ENCODE measurements around the gene RNGTT.
"Not testable (repeated sequence)": the region's sequence is repeated elsewhere in the genome, so short reads cannot be mapped to it uniquely, and the experiment has no call there.

The RNGTT gene

DNA sequence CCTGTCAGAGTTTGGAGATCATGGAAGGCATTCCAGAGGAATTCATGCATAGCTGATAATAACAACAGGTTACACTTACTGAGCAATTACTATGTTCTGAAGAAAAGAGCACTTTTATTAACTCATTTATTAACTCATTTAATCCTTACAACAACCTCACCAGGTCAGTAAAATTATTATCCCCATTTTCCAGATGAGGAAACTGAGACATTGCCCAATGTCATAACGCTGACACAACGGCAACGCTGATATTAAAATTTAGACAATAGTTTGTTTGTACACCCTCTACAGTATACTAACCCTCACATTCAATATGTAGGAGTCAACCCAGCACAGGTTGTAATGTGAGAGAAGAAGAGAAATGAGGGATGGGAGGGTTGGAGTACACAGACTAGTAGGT lies 105.0 kb downstream of the RNGTT start:
- no peak for DNase-seq

DNA sequence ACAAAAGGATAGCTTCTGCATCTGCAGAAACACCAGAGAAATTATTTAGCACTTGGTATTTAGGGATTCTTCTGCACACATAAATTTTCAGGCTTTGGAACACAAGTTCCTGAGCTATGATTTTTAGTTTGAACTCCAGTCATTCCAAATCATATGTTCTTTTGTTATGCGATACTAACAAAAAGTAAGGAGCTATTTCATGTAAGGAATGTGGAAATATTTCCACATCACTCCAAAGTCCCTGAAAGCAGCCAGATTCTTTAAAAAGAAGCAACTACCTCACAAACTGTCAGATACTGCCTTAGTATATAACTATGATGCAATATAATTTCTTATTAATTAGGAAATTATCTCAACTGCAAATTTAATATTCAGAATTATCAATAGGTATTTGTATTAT lies 106.9 kb downstream of the RNGTT start:
- DNase-seq, result no peak

DNA sequence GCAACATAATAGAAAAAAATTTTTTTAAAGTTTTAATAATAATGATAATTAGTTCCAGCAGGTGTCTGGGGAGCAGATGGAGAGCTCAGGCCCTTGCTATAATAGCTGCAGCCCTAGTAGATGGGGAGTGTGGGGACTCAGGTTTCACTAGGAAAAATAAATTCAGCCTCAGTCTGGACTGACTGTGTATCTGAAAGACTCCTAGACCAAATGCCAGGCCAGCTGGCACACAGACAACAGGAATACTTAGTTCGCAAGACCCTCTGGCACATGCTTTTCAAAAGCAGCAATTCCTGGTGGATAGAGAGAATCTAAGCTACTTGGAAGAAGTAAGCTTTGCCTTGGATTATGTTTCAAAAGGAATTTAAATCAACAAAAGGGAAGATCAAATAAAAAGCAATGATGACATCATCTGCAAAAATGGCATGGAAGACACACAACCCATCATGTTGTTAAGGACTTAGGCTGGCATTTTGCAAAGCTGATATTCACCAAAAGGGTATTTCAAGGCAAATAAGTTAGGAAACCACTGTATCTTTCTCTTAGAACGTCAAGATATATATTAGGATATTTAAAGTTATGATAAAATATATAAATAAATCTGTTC lies 107.8 kb downstream of the RNGTT start:
- no peak for DNase-seq

DNA sequence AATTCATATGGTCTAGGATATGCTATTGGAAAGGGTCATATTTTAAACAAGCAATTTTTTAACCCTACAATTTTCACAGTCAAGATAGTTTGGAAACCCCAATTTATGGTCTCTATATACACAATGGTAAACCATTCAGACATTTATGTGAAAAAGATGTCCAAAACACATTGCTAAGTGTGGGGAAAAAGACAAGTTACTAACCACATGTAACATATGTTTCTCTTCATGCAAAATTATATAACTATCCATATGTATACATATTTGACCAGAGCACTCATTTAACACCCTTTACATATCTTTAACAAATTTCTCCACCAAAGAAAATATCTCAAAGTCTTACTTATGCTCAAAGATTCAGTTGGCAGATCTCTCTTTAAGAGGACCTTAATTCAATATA lies 110.6 kb downstream of the RNGTT start:
- DNase-seq, result no peak

DNA sequence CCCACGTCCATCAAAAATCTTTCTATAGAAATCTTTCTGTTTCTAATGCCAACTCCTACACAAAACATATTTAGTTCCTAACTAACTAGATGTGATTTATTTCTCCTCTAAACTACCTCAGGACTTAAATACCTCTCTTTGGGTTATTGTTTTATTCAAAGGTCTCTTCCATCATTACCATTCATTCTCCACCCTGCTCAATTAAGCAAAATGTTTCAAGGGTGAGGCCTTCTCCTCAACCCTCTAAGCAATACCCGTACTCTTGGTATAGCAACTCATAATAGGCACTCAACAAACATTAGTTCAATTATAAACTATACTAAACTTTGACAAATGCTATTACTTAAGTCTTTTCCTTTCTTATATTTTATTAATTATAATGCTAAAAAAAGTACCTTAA lies 111.4 kb downstream of the RNGTT start:
- no peak for DNase-seq

DNA sequence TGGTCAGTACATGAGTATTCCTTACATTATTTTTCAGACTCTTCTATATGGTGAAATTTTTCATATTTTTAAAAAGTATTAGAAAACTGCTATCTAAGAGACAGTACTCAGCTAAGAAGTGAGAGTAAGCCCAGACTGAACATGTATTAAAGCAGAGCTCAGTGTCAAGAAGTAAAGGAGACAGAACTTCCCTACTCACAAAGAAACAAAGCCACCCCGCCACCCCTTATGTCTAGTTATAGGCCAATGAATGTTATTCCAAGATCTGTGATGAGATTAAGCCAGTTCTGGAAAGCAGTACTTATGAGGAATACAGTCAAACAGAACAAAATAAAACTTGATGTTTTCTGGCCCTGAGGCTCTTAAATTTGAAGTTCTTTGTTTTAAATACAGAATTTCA lies 114.5 kb downstream of the RNGTT start:
- DNase-seq, result no peak

DNA sequence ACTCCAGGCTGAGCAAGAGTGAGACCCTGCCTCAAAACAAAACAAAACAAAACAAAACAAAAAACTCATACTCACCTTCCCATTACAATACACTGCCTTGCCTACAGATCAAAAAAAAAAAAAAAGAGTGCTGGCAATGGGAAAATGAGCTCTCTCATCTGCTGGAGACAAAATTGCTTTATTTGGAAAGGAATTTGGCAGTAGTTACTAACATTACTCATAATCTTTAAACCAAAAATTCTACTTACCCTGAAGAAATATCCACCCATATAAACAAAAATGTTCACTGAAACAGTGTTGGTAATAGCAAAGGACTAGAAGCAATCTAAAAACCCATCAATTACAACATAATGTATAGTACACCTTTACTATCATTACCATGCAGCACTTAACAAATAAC lies 120.4 kb downstream of the RNGTT start:
- DNase-seq, result no peak

DNA sequence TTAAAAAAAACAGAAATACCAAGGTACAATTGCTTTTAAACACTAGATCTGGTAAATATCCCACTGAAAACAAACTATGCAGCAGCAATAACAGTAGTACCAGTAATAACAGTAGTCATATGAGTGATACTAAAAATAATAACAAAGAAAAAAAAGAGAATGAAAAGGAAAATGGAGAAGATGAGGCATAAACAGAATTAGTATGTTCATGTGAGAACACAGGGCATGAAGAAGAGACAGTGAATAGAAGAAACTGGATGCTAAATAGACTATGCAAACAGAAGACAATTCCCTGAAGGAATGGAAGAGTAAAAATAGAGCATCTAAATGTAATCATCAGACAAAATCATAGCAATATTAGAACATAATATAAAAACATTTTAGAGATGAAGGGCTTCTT lies 121.1 kb downstream of the RNGTT start:
- no peak for DNase-seq

DNA sequence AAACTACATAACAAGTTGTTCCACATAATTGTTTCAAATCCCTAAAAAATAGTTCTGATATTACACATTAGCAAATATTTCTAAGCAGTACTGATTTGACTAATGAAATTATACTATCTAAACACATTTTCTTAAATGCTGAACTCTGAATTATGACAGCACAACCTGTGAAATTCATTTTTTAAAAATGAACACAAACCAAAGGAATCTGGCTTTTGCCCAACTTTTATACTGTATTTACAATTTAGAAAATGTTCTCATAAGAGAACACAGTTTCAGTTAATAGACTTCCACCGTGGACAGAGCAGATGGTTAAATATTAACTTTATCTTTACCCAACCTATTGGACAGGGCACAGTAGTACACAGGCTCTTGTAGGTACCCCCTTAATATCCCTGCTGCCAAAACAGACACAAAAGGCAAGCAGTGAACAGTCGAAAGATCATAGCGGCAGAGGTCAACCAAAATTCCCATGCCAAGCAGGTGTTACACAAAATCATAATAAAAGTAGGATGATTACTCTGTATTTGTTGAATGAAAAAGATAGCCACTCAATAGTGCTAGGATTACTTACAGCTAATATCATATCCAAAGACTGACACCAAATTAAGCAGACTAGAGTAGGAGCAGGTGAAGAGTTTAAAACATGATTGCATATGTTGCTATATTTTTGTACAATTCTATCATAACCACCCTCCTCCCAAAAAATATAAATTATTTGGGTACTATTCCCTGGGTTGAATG lies 122.5 kb downstream of the RNGTT start:
- DNase-seq, result no peak

DNA sequence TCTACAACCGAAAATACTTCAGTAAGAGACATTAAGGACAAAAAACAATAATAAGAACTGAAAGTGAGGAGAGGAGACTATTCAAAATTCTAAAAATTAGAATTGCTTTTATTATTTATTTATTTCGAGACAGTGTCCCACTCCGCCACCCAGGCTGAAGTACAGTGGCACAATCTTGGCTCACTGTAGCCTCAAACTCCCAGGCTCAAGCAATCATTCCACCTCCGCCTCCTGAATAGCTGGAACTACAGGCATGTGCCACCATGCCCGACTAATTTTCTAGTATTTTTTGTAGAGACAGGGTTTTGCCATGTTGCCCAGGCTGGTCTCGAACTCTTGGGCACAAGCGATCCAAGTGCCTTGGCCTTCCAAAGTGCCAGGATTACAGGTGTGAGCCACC lies 123.1 kb downstream of the RNGTT start:
- DNase-seq, result no peak

DNA sequence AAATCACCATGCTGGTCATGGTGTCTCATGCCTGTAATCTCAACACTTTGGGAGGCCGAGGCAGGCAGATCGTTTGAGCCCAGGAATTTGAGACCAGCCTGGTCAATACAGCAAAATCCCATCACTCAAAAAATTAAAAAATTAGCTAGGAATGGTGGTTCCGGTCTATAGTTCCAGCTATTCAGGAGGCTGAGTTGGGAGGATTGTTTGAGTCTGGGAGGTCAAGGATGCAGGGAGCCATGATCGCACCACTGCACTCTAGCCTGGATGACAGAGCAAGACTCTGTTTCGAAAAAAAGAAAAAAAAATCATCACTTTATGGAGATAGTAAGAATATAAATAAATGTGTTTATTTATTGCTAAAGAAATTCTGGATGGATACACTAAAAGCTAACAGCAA lies 124.1 kb downstream of the RNGTT start:
- DNase-seq, result no peak

DNA sequence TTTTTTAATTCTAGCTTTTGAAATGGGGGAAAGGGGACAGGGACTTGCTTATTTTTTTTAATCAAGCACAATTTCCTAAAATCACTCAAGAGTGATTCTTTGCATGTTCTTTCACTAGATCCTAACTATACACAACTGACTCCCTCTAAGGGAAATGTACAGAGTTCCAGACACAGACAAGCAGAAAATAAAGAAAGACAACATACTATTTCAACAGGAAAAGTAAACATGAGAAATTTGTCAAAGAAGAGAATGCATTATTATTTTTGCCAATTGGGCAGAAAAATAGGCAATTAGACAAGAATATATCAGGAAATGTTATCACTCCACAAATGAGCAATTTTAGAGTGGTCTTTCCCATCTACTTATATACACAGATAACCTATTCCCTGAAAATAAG lies 128.2 kb downstream of the RNGTT start:
- DNase-seq, result no peak

DNA sequence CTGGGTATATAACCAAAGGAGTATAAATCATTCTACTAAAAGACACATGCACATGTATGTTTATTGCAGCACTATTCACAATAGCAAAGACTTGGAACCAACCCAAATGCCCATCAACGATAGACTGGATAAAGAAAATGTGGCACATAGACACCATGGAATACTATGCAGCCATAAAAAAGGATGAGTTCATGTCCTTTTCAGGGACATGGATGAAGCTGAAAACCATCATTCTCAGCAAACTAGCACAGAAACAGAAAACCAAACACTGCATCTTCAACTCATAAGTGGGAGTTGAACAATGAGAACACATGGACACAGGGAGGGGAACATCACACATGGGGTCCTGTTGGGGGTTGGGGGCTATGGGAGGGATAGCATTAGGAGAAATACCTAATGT lies 130.3 kb downstream of the RNGTT start:
- DNase-seq, result not testable (repeated sequence)

DNA sequence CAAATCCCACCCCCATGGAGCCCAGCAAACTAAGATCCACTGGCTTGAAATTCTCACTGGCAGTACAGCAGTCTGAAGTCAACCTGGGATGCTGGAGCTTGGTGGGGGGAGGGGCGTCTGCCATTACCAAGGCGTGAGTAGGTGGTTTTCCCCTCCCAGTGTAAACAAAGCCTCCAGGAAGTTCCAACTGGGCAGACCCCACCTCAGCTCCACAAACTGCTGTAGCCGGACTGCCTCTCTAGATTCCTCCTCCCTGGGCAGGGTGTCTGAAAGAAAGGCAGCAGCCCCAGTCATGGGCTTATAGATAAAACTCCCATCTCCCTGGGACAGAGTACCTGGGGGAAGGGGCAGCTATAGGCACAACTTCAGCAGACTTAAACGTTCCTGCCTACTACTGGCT lies 135.8 kb downstream of the RNGTT start:
- not testable (repeated sequence) for DNase-seq

DNA sequence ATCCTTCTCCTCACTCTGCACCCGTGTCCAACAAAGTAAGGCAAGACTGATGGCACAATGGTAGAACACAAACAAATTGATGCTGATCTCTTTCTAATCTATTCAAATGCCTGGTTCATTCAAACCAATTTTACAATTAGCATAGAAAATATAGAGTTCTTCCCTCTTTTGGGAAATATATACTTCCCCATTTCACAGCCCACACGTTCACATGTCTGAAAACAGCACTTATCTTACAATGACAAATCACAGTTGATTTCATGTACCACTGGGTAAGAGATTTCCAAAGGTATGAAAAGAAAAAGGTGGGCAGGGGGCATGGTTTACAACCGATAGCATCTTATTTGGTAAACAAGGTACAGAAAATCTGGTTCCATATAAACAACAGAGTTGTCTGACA lies 137.6 kb downstream of the RNGTT start:
- no peak for DNase-seq

DNA sequence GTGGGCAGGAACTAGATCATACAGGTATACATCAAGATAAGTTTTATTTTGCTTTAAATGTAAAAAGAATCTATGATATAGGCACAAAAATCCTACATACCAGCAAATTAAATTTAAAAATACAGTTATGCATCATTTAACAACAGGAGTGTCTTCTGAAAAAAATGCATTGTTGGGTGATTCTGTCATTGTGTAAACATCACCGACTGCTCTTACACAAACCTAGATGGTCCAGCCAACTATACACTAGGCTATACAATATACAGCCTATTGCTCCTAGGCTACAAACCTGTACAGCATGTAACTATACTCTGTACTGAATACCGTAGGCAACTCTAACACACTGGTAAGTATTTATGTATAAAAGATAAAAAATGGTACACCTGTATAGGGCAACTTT lies 139.4 kb downstream of the RNGTT start:
- DNase-seq, result no peak

DNA sequence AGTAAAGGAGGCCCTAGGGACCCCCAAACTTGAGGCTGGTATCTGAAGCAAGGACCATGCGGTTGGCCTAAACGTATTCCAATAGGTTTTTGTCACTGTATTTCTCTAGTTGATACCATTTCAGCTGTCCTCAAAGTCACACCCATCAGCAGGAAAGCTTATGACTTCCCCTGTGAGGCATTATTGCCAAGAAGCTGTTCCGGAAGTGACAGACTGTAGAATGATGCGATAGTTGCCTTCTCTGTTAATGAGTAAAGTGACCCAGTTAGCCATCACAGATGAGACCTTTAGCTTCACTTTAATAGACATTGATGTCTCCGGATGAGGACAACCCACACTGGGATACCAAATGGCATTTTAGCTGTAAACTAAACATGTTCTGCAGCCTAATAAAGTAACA lies 147.9 kb downstream of the RNGTT start:
- DNase-seq, result no peak

DNA sequence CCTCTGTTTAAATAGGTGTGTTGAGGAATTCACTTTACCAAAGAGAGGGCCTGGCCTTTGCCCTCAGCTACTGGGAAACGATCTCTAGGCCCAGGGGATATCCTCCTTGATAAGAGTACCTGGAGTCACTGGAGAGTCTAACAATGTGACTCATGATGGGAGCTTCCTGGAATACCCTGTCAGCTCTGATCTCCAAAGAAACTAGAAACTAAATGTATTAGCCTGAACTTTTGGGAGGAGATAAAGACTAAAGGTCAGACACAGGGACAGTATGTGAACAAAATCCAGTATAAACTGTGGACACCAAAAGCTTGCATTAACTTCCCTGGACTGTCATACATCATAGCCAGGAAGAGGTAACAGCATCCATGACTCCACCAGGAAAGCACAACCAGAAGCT lies 148.5 kb downstream of the RNGTT start:
- no peak for DNase-seq

DNA sequence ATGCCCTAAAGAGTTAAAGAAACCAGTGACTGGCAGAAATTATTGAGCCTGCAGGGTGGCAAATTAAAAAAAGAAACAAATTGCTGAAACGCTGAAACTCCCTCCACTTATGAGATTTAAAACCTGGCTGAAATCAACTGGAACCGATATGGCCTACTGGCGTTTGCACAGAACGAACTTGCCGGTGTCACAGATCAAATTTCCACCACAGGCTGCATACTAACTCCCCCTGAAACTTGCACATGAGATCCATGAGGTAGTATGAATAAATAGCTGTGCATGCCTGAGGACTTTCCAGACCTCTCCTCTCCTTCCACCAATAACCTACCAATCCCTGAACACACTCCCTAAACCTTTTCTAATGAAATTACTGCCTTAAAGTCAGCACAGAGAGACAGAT lies 150.4 kb downstream of the RNGTT start:
- no peak for DNase-seq

DNA sequence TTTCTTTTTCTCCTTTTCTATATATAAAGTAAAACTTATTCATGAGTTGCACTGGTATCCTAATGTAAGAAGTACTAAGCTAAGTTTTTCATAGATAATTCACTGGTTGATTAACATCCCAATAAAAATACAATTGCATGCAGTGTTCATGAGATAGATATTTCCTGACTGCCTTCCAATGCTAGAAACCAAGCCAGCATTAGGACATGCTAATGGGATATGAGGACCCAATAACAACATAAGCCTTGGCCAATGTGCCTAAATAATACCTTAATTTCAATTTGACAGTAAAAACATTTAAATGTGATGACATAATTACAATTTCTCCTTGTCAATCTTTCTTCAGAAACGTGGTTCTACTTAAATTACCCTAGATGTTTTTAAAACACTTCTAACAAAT lies 152.7 kb downstream of the RNGTT start:
- DNase-seq, result no peak

DNA sequence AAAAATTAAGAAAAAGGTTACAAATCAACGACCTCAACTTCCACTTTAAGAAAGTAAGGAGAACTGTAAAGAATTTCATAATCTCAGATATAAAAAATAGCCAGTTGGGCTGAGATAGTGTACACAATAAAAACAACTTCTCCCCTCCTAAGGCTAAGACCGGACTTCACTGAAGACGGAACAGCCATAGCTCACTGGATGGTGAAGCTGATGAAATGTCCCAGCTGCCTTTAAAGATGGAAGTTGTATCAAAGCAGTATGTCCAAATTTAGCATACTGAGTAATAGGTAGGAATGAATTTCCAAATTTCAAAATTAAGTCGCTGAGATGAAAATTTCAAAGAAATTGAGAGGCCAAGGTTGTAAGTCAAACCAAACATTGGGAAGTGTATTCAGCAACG lies 153.3 kb downstream of the RNGTT start:
- DNase-seq, result no peak

DNA sequence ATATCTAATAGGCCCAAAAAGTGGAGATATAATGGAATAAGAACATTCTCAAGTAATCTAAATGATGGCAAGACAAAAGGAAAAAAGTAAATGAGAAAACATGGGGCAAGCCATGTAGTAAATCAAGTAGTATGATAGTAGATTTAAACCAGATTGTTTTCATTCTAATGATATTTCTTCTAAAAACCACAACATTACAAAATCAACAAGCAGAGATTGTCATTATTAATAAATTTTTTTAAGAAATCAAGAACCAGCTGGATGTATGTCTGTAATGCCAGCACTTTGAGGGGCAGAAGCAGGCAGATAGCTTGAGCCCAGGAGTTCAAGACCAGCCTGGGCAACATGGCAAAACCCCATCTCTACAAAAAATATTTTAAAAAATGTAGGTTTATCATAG lies 155.0 kb downstream of the RNGTT start:
- no peak for DNase-seq

DNA sequence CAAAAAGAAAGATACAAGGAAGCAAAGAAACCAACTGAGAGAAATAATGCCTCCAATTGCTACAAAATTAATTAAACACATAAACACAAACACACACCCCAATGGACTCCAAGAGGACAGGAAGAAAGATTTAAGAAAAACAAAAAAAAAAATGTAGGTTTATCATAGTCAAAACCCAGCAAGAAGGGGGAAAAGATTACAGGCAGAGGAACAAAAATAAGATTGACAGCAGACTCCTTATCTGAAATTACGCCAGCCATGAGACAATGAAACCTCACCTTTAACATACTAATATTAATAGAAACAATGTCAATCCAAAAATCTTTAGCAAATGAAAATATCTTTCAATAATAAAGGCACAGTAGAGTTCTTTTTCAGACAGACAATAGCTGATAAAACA lies 155.8 kb downstream of the RNGTT start:
- DNase-seq, result no peak

DNA sequence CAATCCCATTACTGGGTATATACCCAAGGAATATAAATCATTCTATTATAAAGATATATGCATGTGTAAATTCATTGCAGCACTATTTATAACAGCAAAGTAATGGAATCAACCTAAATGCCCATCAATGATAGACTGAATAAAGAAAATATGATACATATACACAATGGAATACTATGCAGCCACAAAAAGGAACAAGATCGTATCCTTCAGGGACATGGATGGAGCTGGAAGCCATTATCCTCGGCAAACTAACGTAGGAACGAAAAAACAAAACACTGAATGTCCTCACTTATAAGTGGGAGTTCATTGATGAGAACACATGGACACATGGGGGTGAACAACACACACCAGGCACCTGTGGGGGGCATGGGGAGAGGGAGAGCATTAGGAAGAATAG lies 156.7 kb downstream of the RNGTT start:
- DNase-seq, result no peak

DNA sequence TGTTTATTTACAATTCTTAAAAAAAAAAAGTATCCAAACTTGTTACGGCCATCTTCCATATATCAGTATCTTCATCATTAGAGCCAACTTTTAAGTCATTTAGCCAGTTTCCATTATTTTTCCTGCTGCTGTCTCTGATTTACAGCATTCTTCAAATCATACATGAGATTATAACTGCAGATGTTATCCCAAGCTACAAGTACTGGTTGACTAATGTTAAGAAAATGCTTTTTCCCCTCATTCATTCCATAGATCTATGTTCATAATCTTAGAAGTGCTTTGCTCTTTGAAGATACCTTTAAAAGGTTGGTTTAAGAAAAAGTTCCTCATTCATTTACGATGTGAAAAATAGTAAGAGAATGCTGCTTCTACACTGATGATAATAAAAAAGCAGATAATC lies 158.7 kb downstream of the RNGTT start:
- no peak for DNase-seq

Data from midbrain (tissue), 1 donor.